Fibroblast of mammary gland (primary cell): Measurements from ENCODE around the gene CAMK2A.

Experiments
- DNase-seq: peaks from one replicate; pipeline ENCODE4 v3.0.0-alpha.2; 2010; ENCODE audit warnings: low read depth
- H3K4me3 ChIP-seq: 2 replicates; pipeline ENCODE4 v1.5.1; 2011; ENCODE audit warnings: low read depth, mild to moderate bottlenecking, low read length, moderate library complexity; ENCODE audit not compliant: control insufficient read depth
- CTCF ChIP-seq: conservative IDR thresholded peaks from 2 replicates; pipeline ENCODE4 v1.5.1; 2011; ENCODE audit warnings: low read depth, low read length, inconsistent platforms; ENCODE audit not compliant: control insufficient read depth, insufficient read depth

The CAMK2A gene

GRCh38 chr5:150329038-150329437, 39.5 kb upstream of the CAMK2A start:
- TF ChIP-seq CTCF = no peak
- H3K4me3 ChIP-seq = no peak overlapping the region
- no peak for DNase-seq

- no peak for TF ChIP-seq CTCF
- no peak overlapping the region for H3K4me3 ChIP-seq
- no peak for DNase-seq
Measured at GRCh38 chr5:150328515-150328914, 38.9 kb upstream of the CAMK2A start.

- no peak overlapping the region for H3K4me3 ChIP-seq
- TF ChIP-seq CTCF = no peak
- DNase-seq = no peak
Measured at GRCh38 chr5:150327139-150327538, 37.6 kb upstream of the CAMK2A start.

GRCh38 chr5:150326707-150327106, 37.1 kb upstream of the CAMK2A start:
- H3K4me3 ChIP-seq = no peak overlapping the region
- no peak for DNase-seq
- TF ChIP-seq CTCF = no peak

- no peak overlapping the region for H3K4me3 ChIP-seq
- DNase-seq = no peak
- no peak for TF ChIP-seq CTCF
Measured at GRCh38 chr5:150325426-150325825, 35.9 kb upstream of the CAMK2A start.

GRCh38 chr5:150323819-150324218, 34.2 kb upstream of the CAMK2A start:
- no peak for DNase-seq
- no peak overlapping the region for H3K4me3 ChIP-seq

More at GRCh38 chr5:150323819-150324218, 34.2 kb upstream of the CAMK2A start:
- no peak for TF ChIP-seq CTCF
